HUES48 (cell line): ENCODE measurements around the gene NRP2.

ENCODE experiments used
- H3K27ac ChIP-seq: one replicate; pipeline ENCODE4 v1.7.0; 2013; ENCODE audit warnings: low read depth, low read length, inconsistent platforms
- H3K27me3 ChIP-seq: 2 replicates; pipeline ENCODE4 v1.6.1; 2013; ENCODE audit warnings: mild to moderate bottlenecking, low read length; ENCODE audit not compliant: control insufficient read depth, insufficient read depth
- H3K36me3 ChIP-seq: 2 replicates; pipeline ENCODE4 v1.6.1; 2013; ENCODE audit warnings: low read length; ENCODE audit not compliant: control insufficient read depth, insufficient read depth
- H3K4me1 ChIP-seq: 2 replicates; pipeline ENCODE4 v1.6.1; 2013; ENCODE audit warnings: mild to moderate bottlenecking, low read length; ENCODE audit not compliant: control insufficient read depth, insufficient read depth
- H3K4me3 ChIP-seq: 2 replicates; pipeline ENCODE4 v1.5.1; 2013; ENCODE audit warnings: mild to moderate bottlenecking, low read depth, low read length
- H3K9ac ChIP-seq: 2 replicates; pipeline ENCODE4 v1.6.1; 2013; ENCODE audit warnings: mild to moderate bottlenecking, low read depth, low read length, moderate library complexity
- H3K9me3 ChIP-seq: 2 replicates; pipeline ENCODE4 v1.6.1; 2013; ENCODE audit warnings: low read length; ENCODE audit not compliant: control insufficient read depth, insufficient read depth

The NRP2 gene

DNA sequence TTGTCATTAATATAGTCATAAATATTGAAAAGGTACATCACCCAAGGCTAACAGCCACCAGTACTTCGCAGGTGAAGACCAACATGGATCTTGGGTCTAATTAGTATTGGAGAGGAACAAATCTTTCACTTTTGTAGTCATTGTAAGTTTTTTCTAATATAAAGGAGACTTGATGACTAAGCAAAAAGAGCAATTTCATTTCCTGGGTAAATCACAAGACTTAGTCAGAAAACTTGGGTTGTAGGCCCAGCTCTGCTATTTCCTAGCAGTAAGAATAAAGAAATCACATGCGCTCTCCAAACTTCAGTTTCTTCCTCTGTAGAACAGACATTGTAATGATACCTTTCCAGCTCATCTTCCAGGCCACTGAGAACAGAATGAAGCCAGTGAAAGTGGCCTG, 40.9 kb downstream of the NRP2 start:
- Histone ChIP-seq H3K36me3 (peaks cover 42% of the 10 kb centered on the region), H3K9ac (no peak overlapping the region), H3K27ac (no peak overlapping the region), H3K4me1 (peaks cover 37% of the 10 kb centered on the region), H3K27me3 (no peaks in the 10 kb centered on the region), H3K4me3 (no peak overlapping the region), H3K9me3 (no peaks in the 10 kb centered on the region)

GRCh38 chr2:205725059-205725458, 42.8 kb downstream of the NRP2 start:
- Histone ChIP-seq H3K4me3 (no peak overlapping the region), H3K9ac (no peak overlapping the region), H3K27me3 (no peaks in the 10 kb centered on the region), H3K36me3 (peaks cover 53% of the 10 kb centered on the region), H3K9me3 (no peaks in the 10 kb centered on the region), H3K4me1 (peaks cover 24% of the 10 kb centered on the region), H3K27ac (no peak overlapping the region)

GRCh38 chr2:205726506-205726905, 44.2 kb downstream of the NRP2 start:
- Histone ChIP-seq H3K4me3 (no peak overlapping the region), H3K36me3 (peaks cover 53% of the 10 kb centered on the region), H3K4me1 (peaks cover 22% of the 10 kb centered on the region), H3K9ac (no peak overlapping the region), H3K9me3 (no peaks in the 10 kb centered on the region), H3K27ac (no peak overlapping the region), H3K27me3 (no peaks in the 10 kb centered on the region)

- no peaks in the 10 kb centered on the region for H3K9me3 ChIP-seq
- no peak overlapping the region for H3K27ac ChIP-seq
- H3K27me3 ChIP-seq = no peaks in the 10 kb centered on the region
- no peak overlapping the region for H3K4me3 ChIP-seq
- H3K36me3 ChIP-seq = peaks cover 53% of the 10 kb centered on the region
- peaks cover 15% of the 10 kb centered on the region for H3K4me1 ChIP-seq
- H3K9ac ChIP-seq = no peak overlapping the region
These were observed 44.9 kb downstream of the NRP2 start for GRCh38 chr2:205727174-205727573.

GRCh38 chr2:205728366-205728765, 46.1 kb downstream of the NRP2 start:
- H3K27me3 ChIP-seq = no peaks in the 10 kb centered on the region
- H3K9me3 ChIP-seq = no peaks in the 10 kb centered on the region
- H3K4me3 ChIP-seq = no peak overlapping the region
- H3K4me1 ChIP-seq = peaks cover 18% of the 10 kb centered on the region
- H3K9ac ChIP-seq = no peak overlapping the region
- no peak overlapping the region for H3K27ac ChIP-seq
- peaks cover 46% of the 10 kb centered on the region for H3K36me3 ChIP-seq

DNA sequence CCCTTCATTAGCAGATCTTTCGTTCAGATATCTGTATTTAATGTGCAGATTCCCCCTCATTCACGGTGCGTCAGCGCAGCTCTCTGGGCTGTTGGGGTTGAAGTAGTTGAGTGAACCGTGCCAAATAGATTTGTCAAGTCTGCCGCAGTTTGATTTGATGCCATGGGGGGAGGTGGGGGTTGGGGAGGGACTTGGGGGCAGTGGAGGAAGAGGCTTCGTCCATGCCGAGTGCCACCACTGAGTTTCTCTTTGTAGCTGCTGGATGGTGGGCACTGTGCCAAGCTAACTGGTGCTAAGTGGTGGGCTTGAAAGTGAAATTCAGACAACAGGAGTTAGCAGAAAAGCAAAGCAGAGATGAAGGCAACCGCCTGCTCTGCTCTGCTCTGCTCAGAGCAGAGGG, 47.9 kb downstream of the NRP2 start:
- peaks cover 37% of the 10 kb centered on the region for H3K36me3 ChIP-seq
- H3K27ac ChIP-seq = peak overlapping the region; percentile 37

GRCh38 chr2:205730701-205731582, 48.6 kb downstream of the NRP2 start:
- H3K9ac ChIP-seq = no peak overlapping the region
- peaks cover 31% of the 10 kb centered on the region for H3K36me3 ChIP-seq
- H3K27me3 ChIP-seq = no peaks in the 10 kb centered on the region
- no peaks in the 10 kb centered on the region for H3K9me3 ChIP-seq
- peaks cover 35% of the 10 kb centered on the region for H3K4me1 ChIP-seq
- no peak overlapping the region for H3K4me3 ChIP-seq
- H3K27ac ChIP-seq = peak overlapping the region; percentile 18

More for the DNA sequence above, 47.9 kb downstream of the NRP2 start:
- Histone ChIP-seq H3K9me3 (no peaks in the 10 kb centered on the region), H3K4me3 (no peak overlapping the region), H3K27me3 (no peaks in the 10 kb centered on the region), H3K9ac (no peak overlapping the region), H3K4me1 (peaks cover 35% of the 10 kb centered on the region)

- no peak overlapping the region for H3K9ac ChIP-seq
- H3K36me3 ChIP-seq = peaks cover 25% of the 10 kb centered on the region
- H3K9me3 ChIP-seq = no peaks in the 10 kb centered on the region
- peak overlapping the region; percentile 18 for H3K27ac ChIP-seq
- no peak overlapping the region for H3K4me3 ChIP-seq
- peaks cover 35% of the 10 kb centered on the region for H3K4me1 ChIP-seq
- H3K27me3 ChIP-seq = no peaks in the 10 kb centered on the region
These were observed 49.3 kb downstream of the NRP2 start for GRCh38 chr2:205731583-205731981.

GRCh38 chr2:205732314-205732713, 50.0 kb downstream of the NRP2 start:
- Histone ChIP-seq H3K9me3 (no peaks in the 10 kb centered on the region), H3K4me1 (peaks cover 38% of the 10 kb centered on the region), H3K9ac (no peak overlapping the region), H3K27me3 (no peaks in the 10 kb centered on the region), H3K36me3 (peaks cover 20% of the 10 kb centered on the region), H3K27ac (no peak overlapping the region), H3K4me3 (no peak overlapping the region)

DNA sequence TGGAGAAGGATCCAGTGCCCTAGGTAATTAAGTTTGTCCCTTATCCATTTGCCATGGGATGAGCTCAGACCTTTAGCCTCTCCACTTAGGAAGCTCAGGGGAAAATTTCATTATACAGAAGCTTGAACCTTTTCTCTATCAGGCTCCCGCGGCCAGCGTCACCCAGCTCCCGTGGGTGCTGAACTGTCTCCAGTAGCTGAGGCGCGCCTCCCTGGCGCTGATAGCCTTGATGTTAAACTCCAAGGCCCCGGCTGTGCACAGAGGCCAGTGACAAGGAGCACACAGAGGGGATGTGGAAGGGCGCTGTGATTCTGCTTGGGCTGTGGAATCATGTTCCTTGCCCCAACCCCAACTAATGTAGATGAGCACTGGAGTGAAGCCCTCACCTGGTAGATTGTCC, 50.8 kb downstream of the NRP2 start:
- H3K27ac ChIP-seq = no peak overlapping the region
- H3K36me3 ChIP-seq = 0 out of 2 replicates have a peak, but pooled peaks cover 12% of the 10 kb centered on the region
- no peak overlapping the region for H3K4me3 ChIP-seq
- no peaks in the 10 kb centered on the region for H3K27me3 ChIP-seq
- peaks cover 45% of the 10 kb centered on the region for H3K4me1 ChIP-seq
- H3K9ac ChIP-seq = no peak overlapping the region
- H3K9me3 ChIP-seq = no peaks in the 10 kb centered on the region

DNA sequence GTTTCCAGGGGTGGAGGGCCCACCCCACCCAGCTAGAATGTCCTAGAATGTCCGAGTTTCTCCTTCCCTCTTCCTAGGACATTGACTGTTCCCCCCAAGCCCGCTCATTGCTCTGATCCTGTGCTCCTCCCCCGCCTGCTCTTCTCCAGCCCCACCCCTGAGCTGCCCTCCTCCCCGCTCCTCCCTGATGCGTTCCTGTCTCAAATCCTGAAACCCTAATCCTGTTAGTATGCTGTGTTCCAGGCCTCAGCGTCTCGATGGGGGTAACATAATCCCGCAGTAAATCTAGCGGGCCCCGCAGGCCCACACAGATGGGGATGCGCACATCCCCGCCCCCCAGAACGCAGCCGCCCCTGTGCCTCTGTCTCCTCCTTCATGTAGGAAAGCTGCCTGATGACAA, 51.3 kb downstream of the NRP2 start:
- peaks cover 51% of the 10 kb centered on the region for H3K4me1 ChIP-seq
- H3K36me3 ChIP-seq = 0 out of 2 replicates have a peak, but pooled peaks cover 6% of the 10 kb centered on the region
- peak overlapping the region; percentile 63 for H3K27ac ChIP-seq
- H3K4me3 ChIP-seq = no peak overlapping the region
- no peak overlapping the region for H3K9ac ChIP-seq
- H3K9me3 ChIP-seq = no peaks in the 10 kb centered on the region
- no peaks in the 10 kb centered on the region for H3K27me3 ChIP-seq
